ENCODE results near the gene AIFM2. TPM values are rescaled to one million over a fixed set of nuclear protein-coding genes. Genes with fewer than 3 reads are reported as not detected.

AIFM2 gene
- total and polyA plus RNA-seq, 2 donors (not counting 3 experiments of a cell fraction or from before 2014, with no cell fraction given), result 6.9 to 8.7 TPM

GRCh38 chr10:70115948-70116682 is 16.5 kb downstream of the AIFM2 start:
- no peaks in the 10 kb centered on the region for H3K9me1 ChIP-seq (replicated peaks; ENCODE audit: control insufficient read depth, extremely low read depth, insufficient read depth, low read length)
- DNase-seq (ENCODE audit: low read depth, low spot score) (peak; percentile 35), FAIRE-seq (peak; percentile 74)
- H3K27ac ChIP-seq (ENCODE audit: insufficient read depth, low read depth, low read length), result no peak overlapping the region
- intact Hi-C loops (cut with micrococcal nuclease) (loop anchor here (1.0 kb wide), 2 partner anchors 30 to 248 kb away; partner anchors contain the start of gene TYSND1), dilution Hi-C loops (cut with MboI; ENCODE audit: extremely low pct_ligation_motif_present, low sequenced_read_pairs) (no loop called here)
- H3K4me2 ChIP-seq (ENCODE audit: insufficient read depth, low read length), result no peak overlapping the region
- peak overlapping the region; percentile 99 for H2AFZ ChIP-seq (ENCODE audit: low read depth, low read length)
- no peaks in the 10 kb centered on the region for H3K27me3 ChIP-seq (ENCODE audit: control insufficient read depth in 2 of 2, insufficient read depth in 2 of 2, low read length in 2 of 2)
- no peaks in the 10 kb centered on the region for H3K79me2 ChIP-seq (ENCODE audit: control insufficient read depth, insufficient read depth, low read length)
- no TSS peak for BruUV-seq (replicated peaks)
- H3K9me3 ChIP-seq (replicated peaks; ENCODE audit: control insufficient read depth, insufficient read depth, low read length), result no peaks in the 10 kb centered on the region
- peaks cover 3% of the 10 kb centered on the region in 2 experiments for H3K36me3 ChIP-seq (ENCODE audit: control insufficient read depth in 2 of 2, extremely low read depth in 1 of 2, insufficient read depth in 2 of 2, low read length in 2 of 2)
- no peak overlapping the region for H3K4me3 ChIP-seq (replicated peaks in 1 of 3; ENCODE audit: insufficient read depth in 1 of 3, low read depth in 1 of 3, low read length in 3 of 3)
- POLR2A ChIA-PET, result interaction anchor here (0.6 kb wide), 1 partner anchor 135 kb away, joined by 3 read pairs; no protein-coding TSS in a partner anchor
- TF ChIP-seq EZH2 (IDR thresholded peaks at IDR 0.05; ENCODE audit: borderline replicate concordance, low read depth, low read length, severe bottlenecking) (no peak), FOS (IDR thresholded peaks at IDR 0.05; ENCODE audit: borderline replicate concordance, insufficient read depth, low read length) (no peak), GATA2 (IDR thresholded peaks at IDR 0.05; ENCODE audit: insufficient read depth, insufficient read length, low read depth, low read length) (no peak)
- TF ChIP-seq, protein P1, sequence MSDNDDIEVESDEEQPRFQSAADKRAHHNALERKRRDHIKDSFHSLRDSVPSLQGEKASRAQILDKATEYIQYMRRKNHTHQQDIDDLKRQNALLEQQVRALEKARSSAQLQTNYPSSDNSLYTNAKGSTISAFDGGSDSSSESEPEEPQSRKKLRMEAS (IDR thresholded peaks at IDR 0.05; ENCODE audit: insufficient read depth, insufficient read length), result no peak
- TF ChIP-seq, protein P2, sequence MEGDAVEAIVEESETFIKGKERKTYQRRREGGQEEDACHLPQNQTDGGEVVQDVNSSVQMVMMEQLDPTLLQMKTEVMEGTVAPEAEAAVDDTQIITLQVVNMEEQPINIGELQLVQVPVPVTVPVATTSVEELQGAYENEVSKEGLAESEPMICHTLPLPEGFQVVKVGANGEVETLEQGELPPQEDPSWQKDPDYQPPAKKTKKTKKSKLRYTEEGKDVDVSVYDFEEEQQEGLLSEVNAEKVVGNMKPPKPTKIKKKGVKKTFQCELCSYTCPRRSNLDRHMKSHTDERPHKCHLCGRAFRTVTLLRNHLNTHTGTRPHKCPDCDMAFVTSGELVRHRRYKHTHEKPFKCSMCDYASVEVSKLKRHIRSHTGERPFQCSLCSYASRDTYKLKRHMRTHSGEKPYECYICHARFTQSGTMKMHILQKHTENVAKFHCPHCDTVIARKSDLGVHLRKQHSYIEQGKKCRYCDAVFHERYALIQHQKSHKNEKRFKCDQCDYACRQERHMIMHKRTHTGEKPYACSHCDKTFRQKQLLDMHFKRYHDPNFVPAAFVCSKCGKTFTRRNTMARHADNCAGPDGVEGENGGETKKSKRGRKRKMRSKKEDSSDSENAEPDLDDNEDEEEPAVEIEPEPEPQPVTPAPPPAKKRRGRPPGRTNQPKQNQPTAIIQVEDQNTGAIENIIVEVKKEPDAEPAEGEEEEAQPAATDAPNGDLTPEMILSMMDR (IDR thresholded peaks at IDR 0.05; ENCODE audit: extremely low read depth in 1 of 2, insufficient read depth in 1 of 2, low read depth in 1 of 2, low read length in 2 of 2), result peak; percentile 85 to 95
- H4K20me1 ChIP-seq (replicated peaks; ENCODE audit: control insufficient read depth, extremely low read depth, insufficient read depth, low read length), result no peaks in the 10 kb centered on the region
- CTCF ChIA-PET, result interaction anchor here (0.6 to 4.8 kb wide), 47 partner anchors 7 to 472 kb away, joined by 3 to 95 read pairs (median 4); partner anchors contain the start of genes AIFM2 and TYSND1
- peaks cover 6% of the 10 kb centered on the region for H3K4me1 ChIP-seq (ENCODE audit: control insufficient read depth, extremely low read depth, insufficient read depth, low read length)
- no peak overlapping the region for H3K9ac ChIP-seq (replicated peaks; ENCODE audit: extremely low read depth, insufficient read depth, low read length)

All from endothelial cell of umbilical vein (primary cell).